HG03066 (cell line): ENCODE data around the gene CDKN2D.
"Not testable (repeated sequence)": the region's sequence is repeated elsewhere in the genome, so short reads cannot be mapped to it uniquely, and the experiment has no call there.

ENCODE experiments used
- ATAC-seq: cut with Tn5 transposase; IDR thresholded peaks from one replicate; pipeline ENCODE4 v1.9.1; 2021; ENCODE audit warnings: low read depth; ENCODE audit not compliant: unreplicated experiment

Gene CDKN2D

GRCh38 chr19:10582091-10582490, 13.3 kb upstream of the CDKN2D start:
- ATAC-seq, result no peak

- ATAC-seq, result no peak
Observed at GRCh38 chr19:10580979-10581631, 12.3 kb upstream of the CDKN2D start.

GRCh38 chr19:10577951-10578350, 9.2 kb upstream of the CDKN2D start:
- ATAC-seq, result no peak

- no peak for ATAC-seq
Observed at GRCh38 chr19:10575011-10575716, 6.4 kb upstream of the CDKN2D start.

GRCh38 chr19:10574462-10574861, 5.7 kb upstream of the CDKN2D start:
- ATAC-seq, result no peak

- ATAC-seq, result not testable (repeated sequence)
Observed at GRCh38 chr19:10573793-10574192, 5.0 kb upstream of the CDKN2D start.

GRCh38 chr19:10568062-10568825, 535 bp downstream of the CDKN2D start:
- no peak for ATAC-seq

- no peak for ATAC-seq
Observed at GRCh38 chr19:10567656-10568055, 1.1 kb downstream of the CDKN2D start.

- ATAC-seq, result no peak
Observed at GRCh38 chr19:10566658-10567410, 1.9 kb downstream of the CDKN2D start.

GRCh38 chr19:10566408-10566657, 2.4 kb downstream of the CDKN2D start:
- ATAC-seq, result no peak

GRCh38 chr19:10565567-10566407, 3.0 kb downstream of the CDKN2D start, which contains the start of gene KRI1:
Gene KRI1, minus strand, starts transcription at chr19:10566010. Its CDS starts 11 bp downstream, at chr19:10565999.
- peak; percentile 40 for ATAC-seq

- no peak for ATAC-seq
Observed at GRCh38 chr19:10565028-10565566, 3.7 kb downstream of the CDKN2D start.

- no peak for ATAC-seq
Observed at GRCh38 chr19:10562609-10563008, 6.2 kb downstream of the CDKN2D start.

- no peak for ATAC-seq
Observed at GRCh38 chr19:10560154-10560553, 8.6 kb downstream of the CDKN2D start.

GRCh38 chr19:10557603-10558197, 11.1 kb downstream of the CDKN2D start:
- no peak for ATAC-seq

- no peak for ATAC-seq
Observed at GRCh38 chr19:10555610-10555973, 13.2 kb downstream of the CDKN2D start.

- no peak for ATAC-seq
Observed at GRCh38 chr19:10554760-10555609, 13.8 kb downstream of the CDKN2D start.

GRCh38 chr19:10553943-10554381, 14.8 kb downstream of the CDKN2D start:
- no peak for ATAC-seq
